Activated T-cell treated with anti-CD3 and anti-CD28 coated beads for 1 hour (primary cell): ENCODE measurements around the gene TRAPPC5.

Experiments used
- DNase-seq: peaks from one replicate; pipeline ENCODE4 v3.0.0-alpha.2; 2020; ENCODE audit warnings: low read depth

The TRAPPC5 gene

DNA sequence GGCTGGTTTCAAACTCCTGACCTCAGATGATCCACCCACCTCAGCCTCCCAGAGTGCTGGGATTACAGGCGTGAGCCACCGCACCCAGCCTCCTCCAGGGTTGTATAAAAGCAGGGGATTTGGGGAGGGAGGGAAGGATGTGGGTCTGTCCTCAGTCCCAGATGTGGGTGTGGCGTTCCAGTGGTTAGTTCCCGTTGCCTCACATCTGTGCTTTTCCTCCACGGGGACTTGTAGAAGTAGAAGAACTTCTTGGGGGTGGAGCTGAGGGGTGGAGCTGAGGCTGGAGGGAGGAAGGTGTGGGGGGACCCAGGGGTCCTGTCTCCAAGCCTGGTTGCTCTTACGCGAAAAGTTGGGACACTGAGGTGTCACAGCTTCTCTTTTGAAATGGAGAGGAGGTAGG lies 4.3 kb upstream of the TRAPPC5 start:
- DNase-seq: no peak

DNA sequence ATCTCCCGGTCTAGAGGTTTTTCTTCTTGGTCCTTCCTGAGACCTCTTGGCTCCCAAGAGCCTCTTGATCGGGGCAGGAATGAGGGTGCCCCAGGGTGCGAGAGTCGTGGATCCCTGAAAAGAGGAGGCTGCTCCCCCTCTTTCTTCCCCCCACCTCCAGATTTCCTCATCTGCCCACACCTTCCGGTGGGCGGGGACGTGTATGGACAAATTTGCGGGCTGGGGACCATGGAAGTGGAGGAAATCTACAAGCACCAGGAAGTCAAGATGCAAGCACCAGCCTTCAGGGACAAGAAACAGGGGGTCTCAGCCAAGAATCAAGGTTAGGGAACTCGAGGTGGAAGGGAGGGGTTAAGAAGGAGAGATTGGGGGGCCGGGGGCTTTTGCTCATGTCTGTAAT lies 3.8 kb upstream of the TRAPPC5 start, which contains the start of gene MCEMP1:
Gene MCEMP1, plus strand, starts transcription at position 237 of the 400 bp plus-strand sequence. Its CDS starts 31 bp downstream, at position 268.
- no peak for DNase-seq

DNA sequence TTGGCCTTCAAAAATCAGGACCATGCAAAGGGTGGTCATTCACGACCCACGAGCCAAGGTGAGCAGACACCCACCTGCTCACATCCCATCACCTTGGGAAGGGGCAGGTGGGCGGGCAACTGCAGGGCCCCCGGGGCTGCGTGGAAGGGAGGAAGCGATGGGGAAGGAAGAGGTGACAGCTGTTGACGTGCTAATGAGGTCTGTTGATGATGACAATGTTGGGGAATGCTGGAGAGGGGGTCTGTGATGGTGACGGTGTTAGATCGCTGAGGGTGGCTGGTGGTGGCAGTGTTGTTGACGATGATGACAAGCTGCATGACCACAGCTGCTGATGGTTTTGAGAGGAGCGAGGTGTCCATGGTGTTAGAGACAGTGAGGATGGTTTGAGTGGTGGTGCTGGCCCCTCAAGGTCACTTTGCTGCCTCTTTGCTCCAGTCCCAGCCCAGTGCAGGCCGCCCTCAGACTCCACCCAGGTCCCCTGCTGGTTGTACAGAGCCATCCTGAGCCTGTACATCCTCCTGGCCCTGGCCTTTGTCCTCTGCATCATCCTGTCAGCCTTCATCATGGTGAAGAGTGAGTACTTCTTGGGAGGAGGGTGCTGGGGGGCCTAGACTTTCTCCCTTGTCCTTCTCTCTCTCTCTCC lies 2.8 kb upstream of the TRAPPC5 start:
- no peak for DNase-seq

DNA sequence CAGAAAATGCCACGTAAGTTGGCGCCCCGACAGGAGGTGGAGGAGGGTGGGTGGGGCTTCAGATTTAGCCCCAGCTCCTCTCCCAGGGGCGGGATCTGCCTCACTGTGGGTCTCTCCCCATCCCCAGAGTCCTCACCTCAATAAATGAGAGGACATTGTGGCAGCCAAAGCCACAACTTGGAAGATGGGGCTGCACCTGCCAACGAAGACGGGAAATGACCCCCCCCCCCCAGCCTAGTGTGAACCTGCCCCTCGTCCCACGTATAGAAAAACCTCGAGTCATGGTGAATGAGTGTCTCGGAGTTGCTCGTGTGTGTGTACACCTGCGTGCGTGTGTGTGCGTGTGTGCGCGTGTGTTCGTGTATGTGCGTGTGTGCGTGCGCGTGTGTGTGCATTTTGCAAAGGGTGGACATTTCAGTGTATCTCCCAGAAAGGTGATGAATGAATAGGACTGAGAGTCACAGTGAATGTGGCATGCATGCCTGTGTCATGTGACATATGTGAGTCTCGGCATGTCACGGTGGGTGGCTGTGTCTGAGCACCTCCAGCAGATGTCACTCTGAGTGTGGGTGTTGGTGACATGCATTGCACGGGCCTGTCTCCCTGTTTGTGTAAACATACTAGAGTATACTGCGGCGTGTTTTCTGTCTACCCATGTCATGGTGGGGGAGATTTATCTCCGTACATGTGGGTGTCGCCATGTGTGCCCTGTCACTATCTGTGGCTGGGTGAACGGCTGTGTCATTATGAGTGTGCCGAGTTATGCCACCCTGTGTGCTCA lies 1.5 kb upstream of the TRAPPC5 start:
- peak; percentile 53 for DNase-seq

DNA sequence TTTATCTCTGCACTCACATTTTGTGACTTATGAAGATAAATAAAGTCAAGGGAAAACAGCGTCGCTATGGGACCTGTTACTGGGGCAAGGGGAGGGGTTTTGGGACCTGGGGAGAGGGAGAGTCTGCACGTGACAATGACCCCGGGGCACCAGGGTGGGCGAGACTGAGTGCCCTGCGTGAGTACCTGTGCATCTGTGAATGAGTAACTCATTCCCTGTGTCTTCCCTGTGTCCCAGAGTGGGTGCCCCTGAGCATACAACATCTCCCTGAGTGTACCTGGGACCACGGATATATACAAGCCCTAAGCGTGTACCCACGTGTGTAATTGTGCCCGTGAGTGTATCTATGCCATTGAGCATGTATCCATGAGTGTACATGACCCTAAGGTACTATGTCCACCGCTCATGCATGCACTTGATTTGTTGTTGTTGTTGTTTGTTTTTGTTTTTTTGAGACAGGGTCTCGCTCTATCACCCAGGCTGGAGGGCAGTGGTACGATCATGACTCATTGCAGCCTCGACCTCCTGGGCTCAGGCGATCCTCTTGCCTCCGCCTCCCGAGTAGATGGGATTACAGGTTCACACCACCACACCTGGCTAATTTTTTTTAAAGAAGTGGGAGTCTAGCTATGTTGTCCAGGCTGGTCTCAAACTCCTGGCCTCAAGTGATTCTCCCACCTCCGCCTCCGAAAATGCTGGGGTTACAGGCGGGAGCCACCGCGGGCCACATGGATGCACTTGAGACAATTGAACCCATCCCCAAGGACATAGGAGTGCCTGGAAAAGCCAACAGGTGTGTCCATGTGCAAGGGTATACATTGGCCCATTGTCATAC lies 645 bp upstream of the TRAPPC5 start:
- DNase-seq: no peak

DNA sequence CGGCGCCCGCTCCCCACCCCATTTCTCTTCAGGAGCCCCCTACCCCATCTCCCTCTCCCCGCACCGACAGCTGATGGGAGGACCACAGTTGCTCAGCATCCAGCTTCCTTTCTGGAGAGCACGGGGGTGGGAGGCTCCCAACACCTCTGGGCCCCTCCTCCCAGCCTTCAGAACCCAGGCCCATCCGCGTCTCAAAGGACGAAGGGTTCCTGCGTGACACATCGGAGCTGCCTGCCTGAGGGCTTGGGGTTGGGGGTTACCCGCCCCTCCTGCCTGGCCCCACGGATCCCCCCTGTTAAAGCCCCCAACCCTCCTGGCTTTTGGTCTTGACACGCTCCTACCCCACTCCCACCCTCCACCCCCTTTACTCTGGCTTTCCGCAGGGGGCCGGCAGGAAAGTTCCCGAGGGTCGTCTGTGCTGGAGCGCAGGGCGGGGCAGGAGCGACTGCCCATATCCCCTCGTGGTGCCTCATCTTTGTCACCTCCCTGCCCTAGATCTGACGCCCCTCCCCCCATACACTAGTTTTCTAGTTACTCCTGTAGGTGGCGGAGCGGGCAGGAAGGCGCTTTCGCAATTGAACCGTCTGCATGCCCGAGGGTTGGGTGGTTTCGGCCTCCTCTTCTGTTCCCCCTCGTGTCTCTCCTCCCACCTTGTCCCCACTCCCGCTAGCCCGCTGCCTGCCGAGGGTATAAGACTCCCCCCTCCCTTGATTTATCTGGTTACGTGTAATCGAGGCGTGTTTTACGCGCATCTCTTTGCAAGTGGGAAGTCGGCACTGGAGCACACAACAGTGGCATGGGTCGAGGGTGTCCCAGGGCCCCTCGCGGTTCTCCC lies 924 bp downstream of the TRAPPC5 start:
- DNase-seq: peak; percentile 81

DNA sequence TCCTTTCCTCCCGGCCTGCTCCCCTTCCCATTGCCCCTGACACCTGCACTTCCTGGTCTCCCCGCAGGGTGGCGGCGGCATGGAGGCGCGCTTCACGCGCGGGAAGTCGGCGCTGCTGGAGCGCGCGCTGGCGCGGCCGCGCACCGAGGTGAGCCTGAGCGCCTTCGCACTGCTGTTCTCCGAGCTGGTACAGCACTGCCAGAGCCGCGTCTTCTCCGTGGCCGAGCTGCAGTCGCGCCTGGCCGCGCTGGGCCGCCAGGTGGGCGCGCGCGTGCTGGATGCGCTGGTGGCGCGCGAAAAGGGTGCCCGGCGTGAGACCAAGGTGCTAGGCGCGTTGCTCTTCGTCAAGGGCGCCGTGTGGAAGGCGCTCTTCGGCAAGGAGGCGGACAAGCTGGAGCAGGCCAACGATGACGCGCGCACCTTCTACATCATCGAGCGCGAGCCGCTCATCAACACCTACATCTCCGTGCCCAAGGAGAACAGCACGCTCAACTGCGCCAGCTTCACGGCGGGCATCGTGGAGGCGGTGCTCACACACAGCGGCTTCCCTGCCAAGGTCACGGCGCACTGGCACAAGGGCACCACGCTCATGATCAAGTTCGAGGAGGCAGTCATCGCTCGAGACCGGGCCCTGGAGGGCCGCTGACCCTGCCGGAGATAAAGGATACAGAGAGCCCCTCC lies 1.7 kb downstream of the TRAPPC5 start:
- no peak for DNase-seq

DNA sequence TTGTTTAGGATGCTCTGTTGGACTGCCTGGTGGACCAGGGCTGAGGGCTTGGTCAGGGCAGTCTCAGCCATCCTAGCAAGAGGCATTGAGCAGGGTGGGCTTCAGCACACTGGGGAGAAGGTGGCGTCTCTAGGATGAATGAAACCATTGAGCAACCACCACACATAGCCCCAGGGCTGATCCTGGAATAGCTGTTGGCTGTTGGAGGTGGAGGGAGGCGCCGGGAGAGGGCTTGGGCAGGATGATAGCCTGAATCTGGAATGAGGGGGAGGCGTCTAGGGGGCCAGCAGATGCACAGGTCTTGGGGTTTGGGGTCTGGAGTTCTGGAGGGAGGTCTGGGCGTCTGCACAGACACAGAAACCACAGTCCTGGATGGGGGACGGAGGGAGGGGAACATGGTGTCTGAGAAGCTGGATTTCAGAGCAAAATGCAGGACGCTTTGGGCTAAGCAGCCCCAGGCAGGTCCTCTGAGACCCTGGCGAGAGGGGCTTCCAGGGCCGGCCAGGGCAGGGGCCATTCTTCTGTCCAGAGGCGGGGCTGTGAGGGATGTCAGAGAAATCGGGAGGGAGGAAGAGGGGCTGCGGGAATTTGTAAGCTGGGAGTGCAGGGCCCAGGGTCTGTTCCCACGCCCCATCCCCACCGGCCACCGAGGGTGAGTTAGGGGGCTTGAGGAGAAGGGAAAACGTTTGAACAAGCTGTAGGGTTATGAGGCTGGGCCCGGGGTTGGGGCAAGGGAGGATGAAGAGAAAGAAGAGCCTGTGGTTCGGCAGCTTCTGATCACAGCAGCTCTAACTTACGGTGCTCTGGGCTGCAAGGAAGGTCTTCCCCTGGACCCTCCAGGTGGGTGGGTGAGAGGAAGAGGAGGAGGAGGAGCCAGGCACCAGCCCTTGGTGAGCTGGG lies 5.2 kb downstream of the TRAPPC5 start:
- no peak for DNase-seq

DNA sequence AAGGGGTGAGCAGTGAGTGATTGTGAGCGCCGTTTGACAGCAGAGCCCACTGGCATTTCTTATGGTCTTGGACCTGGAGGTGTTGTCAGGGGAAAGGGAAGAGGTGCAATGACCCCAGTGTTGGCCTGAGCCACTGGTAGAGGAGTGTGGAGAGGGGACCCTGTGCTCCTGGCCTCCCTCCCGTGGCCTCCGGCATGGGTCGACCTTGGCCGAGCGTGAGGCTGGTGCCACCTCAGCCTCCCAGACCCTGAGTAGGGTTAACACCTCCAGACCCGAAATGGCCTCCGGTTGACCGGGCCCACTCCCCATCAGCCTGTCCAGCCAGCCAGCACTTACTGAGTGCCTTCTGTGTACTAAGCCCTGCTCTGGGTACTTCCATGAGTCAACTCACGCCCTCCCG lies 6.5 kb downstream of the TRAPPC5 start:
- no peak for DNase-seq

DNA sequence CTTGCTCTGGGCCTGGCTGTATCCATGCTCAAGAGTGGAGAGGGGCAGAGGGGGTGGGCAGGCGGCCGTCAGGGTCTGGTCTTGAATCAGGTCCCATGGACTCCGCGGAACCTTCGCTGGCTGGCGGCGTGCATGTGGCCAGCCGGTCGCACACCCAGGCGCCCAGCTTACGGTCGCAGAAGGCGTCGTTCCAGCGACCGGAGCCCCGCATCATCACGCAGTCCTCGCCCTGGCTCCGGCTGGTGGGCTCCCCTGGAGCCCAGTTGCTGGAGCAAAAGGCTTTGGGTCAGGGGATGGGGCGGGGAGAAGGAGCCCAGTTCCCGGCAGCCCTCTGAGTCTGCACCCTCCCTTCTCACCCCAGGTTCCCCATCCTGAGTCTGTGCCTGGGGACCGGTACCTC lies 8.5 kb downstream of the TRAPPC5 start:
- no peak for DNase-seq

DNA sequence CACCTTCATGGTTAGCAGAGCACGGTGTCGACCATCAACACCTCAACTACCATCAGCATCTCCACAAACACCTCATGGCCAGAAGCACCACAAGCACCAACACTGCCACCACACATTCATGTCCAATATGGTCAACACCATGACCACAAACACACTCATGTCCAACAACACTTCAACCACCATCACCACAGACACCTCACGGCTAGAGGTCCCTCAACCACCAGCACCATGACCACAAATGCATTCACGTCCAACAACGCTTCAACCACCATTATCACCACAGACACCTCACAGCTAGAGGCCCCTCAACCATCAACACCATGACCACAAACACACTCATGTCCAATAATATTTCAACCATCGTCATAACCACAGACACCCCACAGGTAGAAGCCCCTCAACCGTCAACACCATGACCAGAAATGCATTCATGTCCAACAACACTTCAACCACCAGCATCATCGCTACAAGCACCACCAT lies 10.2 kb downstream of the TRAPPC5 start:
- no peak for DNase-seq

DNA sequence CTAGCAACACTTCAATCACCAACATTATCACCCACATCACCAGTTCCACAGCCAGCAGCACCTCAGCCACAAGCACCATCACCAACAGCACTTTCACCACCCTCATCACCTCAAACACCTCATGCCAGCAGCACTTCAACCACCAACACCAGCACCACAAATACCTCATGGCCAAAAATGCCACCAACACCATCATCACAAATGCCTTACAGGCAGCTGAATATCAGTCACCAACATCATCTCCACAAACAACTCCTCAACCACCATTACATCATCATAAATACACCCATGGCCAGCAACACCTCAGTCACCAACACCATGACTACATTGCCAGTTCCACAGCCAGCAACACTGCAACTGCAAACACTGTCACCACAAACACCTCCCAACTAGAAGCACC lies 10.9 kb downstream of the TRAPPC5 start:
- DNase-seq: no peak

DNA sequence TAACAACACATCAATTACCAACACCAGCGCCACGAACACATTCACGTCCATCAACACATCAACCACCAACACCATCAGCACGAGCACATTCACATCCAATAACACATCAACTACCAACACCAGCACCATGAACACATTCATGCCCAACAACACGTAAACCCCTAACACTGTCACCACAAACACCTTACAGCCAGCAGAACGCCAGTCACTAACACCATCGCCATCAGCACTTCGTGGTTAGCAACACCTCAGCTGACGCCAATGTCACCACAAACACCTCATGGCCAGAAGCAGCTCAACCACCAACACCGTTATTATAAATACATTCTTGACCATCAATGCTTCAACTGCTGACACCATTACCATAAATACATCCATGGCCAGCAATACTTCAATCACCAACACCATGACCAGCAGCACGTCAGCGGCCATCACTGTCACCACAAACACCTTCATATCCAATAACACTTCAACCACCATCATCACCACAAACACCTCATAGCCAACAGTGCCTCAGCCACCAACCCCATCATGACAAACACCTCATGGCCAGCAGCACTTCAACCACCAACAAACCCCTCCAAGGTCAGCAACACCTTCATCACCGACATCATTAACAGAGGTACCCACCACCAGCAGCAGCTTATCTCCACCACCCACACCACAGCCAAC lies 11.9 kb downstream of the TRAPPC5 start:
- DNase-seq: no peak

DNA sequence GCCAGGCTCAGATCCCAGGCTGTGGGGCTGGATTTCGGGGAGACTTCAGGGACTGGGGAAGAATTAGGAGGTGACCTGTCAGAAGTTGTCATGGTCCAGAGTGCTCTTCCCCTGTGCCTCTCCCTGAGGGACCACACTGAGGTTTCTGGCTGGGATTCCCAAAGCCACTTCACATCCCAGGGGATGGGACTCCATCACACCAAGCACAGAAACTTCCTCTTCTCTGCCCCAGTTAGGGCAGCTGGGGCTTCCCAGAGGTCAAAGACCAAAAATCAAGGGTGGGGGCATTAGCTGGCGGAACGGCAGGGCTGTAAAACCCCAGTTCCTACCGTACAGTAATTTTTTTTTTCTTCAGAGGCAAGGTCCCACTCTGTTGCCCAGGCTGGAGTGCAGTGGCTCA lies 13.9 kb downstream of the TRAPPC5 start:
- no peak for DNase-seq

DNA sequence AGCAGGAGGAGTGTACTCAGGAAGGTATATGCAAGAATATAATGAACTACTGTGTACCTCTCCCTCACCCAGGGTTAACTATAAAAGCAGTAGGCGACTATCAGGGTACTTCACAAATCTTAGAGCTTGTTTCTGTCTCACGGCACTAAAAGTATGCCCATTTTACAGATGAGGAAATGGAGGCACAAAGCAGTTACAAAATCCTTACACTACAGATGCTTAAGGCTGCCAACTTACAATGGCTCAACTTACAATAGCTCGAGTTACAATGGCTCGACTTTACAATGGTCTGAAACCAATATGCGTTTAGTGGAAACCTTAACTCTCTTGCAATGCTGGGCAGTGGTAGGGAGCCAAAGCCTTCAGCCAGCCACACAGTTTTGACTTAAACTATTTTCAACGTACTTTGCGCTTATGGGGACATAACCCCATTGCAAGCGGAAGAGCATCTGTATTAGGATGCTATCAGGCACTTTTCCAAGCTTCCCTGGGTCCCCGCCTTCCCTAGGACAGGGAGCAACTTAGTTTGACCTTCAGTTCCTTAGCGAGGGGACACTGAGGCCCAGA lies 17.2 kb downstream of the TRAPPC5 start:
- DNase-seq: no peak

DNA sequence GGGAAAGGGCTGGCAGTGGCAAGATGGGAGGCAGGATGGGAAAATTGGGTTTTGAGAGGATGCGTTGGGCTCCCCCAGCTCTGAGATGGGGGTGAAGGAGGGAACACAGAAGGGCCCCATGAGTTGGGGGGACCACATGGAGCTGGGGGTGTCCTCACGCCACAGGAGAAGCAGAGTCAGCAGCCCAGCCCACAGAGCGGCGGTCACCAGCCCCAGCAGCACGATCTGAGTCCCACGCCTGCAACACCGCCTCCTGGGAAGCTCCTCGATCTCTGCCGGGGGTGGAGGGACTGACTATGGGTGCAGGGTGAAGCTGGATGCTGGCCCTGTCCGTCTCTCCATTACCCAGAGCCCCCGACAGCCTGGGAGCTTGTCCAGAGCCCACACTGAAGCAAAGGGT lies 17.9 kb downstream of the TRAPPC5 start:
- no peak for DNase-seq

DNA sequence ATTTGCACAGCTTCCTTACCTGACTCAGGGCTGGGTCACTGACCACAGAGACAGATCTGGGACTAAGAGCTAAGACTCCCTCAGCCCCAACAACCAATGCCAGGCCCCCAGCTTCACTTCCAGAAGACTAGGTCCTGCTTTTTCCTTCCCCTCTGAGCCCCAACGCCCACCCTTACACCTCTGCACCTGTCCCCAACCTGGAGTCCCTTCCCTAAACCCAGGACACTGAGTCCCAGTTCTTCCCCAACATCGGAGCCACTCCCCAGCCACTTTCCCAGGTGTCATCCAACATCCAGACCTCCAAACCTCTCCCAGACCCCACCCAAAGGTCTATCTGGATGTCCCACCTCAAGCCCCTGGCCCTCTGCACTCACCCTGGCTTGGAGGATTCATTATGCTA lies 18.4 kb downstream of the TRAPPC5 start:
- DNase-seq: no peak

DNA sequence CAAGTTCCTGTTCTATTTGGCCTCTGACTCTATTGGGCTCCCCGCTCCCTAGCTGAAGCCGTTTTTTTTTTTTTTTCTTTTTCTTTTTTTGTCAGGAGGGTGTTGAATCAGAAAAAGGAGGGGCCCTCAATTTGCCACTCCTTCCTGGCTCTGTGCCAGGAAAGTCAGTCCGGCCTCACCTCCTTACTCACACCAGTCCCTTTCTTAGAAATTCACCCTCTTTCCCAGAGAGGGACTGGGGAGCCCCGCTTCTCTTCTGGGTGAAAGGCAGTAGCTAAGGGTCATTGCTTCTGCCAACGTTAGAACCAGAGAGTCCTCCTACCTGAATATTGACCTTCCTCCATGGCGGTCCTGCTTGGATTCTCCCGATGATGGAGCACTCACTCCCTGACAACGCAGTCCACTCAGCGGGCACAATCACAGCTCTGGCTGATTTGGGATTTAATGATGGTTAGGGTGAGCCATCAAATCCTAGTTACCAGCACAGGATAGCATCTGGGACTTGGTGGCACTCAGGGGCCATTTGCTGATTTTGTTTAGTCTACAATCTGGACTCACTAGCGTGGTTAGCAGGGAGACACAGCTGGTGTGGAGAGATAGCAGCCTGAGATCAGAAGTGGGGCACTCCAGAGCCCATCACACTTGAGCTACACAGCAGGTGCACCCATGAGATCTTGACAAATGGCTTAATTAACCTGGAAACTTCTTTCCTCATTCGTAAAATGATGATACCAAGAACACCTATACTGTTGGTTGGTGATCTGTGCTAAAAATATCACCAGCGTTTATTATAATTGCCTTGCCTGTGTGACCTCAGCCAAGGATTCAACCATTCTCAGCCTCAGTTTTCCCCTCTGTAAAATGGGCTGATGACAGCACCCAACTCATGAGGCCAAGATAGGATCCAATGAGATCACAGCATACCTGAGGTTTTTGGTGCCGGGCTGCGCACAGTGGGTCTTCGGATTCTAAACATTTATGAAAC lies 19.1 kb downstream of the TRAPPC5 start:
- no peak for DNase-seq
